OCI-LY1 (cell line): Measurements from ENCODE around the gene ZIC3.

Experiments used
- H2AFZ ChIP-seq: fragments of 200-600 bp; sonication (generic), shearing (Covaris generic); 2 replicates; pipeline ENCODE4 v1.6.0; 2014; ENCODE audit warnings: antibody characterized with exemption, mild to moderate bottlenecking, low read length
- H3F3A ChIP-seq: fragments of 200-600 bp; sonication (generic), shearing (Covaris generic); 2 replicates; pipeline ENCODE4 v1.6.0; 2014; ENCODE audit warnings: mild to moderate bottlenecking, antibody characterized with exemption, low read length, moderate library complexity; ENCODE audit not compliant: insufficient read depth
- H3K27ac ChIP-seq: fragments of 200-600 bp; sonication (generic); 2 replicates; pipeline ENCODE4 v1.5.1; 2014; ENCODE audit warnings: low read length, mixed run types, mild to moderate bottlenecking, low read depth; ENCODE audit not compliant: poor library complexity, severe bottlenecking
- H3K27me3 ChIP-seq: fragments of 200-600 bp; sonication (generic); 2 replicates; pipeline ENCODE4 v1.6.0; 2014; ENCODE audit warnings: antibody characterized with exemption, mild to moderate bottlenecking, low read length, moderate library complexity; ENCODE audit not compliant: insufficient read depth
- H3K36me3 ChIP-seq: fragments of 200-600 bp; sonication (generic); 2 replicates; pipeline ENCODE4 v1.6.1; 2014; ENCODE audit warnings: mild to moderate bottlenecking, antibody characterized with exemption, low read length, moderate library complexity, mixed read lengths; ENCODE audit not compliant: insufficient read depth
- H3K4me1 ChIP-seq: fragments of 200-600 bp; sonication (generic); 2 replicates; pipeline ENCODE4 v1.5.1; 2014; ENCODE audit warnings: mild to moderate bottlenecking, low read length, moderate library complexity; ENCODE audit not compliant: insufficient read depth, severe bottlenecking
- H3K4me2 ChIP-seq: fragments of 200-600 bp; sonication (generic), shearing (Covaris generic); 2 replicates; pipeline ENCODE4 v1.6.1; 2014; ENCODE audit warnings: low read length
- H3K4me3 ChIP-seq: fragments of 200-600 bp; sonication (generic); 2 replicates; pipeline ENCODE4 v1.5.1; 2014; ENCODE audit warnings: low read length, low read depth, mild to moderate bottlenecking, mixed read lengths; ENCODE audit not compliant: poor library complexity, severe bottlenecking
- H3K79me2 ChIP-seq: fragments of 200-600 bp; shearing (Covaris generic); 2 replicates; pipeline ENCODE4 v1.6.1; 2016; ENCODE audit warnings: mixed run types, low read length, mixed read lengths; ENCODE audit not compliant: insufficient read depth
- H3K9ac ChIP-seq: fragments of 200-600 bp; sonication (generic), shearing (Covaris generic); 2 replicates; pipeline ENCODE4 v1.6.1; 2014; ENCODE audit warnings: mild to moderate bottlenecking, low read length, mixed read lengths
- H3K9me2 ChIP-seq: fragments of 200-600 bp; sonication (generic), shearing (Covaris generic); 2 replicates; pipeline ENCODE4 v1.6.1; 2014; ENCODE audit warnings: low read depth, mild to moderate bottlenecking, low read length, mixed read lengths
- H3K9me3 ChIP-seq: fragments of 200-600 bp; shearing (Covaris generic); 2 replicates; pipeline ENCODE4 v1.6.1; 2014; ENCODE audit warnings: low read length, mixed read lengths
- H4K20me1 ChIP-seq: fragments of 200-600 bp; sonication (generic), shearing (Covaris generic); 2 replicates; pipeline ENCODE4 v1.6.0; 2016; ENCODE audit warnings: mild to moderate bottlenecking, low read length; ENCODE audit not compliant: insufficient read depth
- CTCF ChIP-seq: fragments of 200-600 bp; sonication (generic), shearing (Covaris generic); IDR thresholded peaks from 2 replicates; pipeline ENCODE4 v1.5.1; 2017; ENCODE audit warnings: mild to moderate bottlenecking, antibody characterized with exemption, low read length, moderate library complexity, mixed read lengths
- EZH2 ChIP-seq: fragments of 200-600 bp; sonication (generic), shearing (Covaris generic); IDR thresholded peaks from 2 replicates; pipeline ENCODE4 v1.8.0; 2017; ENCODE audit warnings: borderline replicate concordance, mixed run types, mild to moderate bottlenecking, antibody characterized with exemption, low read length, moderate library complexity, mixed read lengths

ZIC3 gene

GRCh38 chrX:137573324-137574101 is 7.6 kb downstream of the ZIC3 start:
- H3K27me3 ChIP-seq: no peaks in the 10 kb centered on the region
- H3F3A ChIP-seq: no peaks in the 10 kb centered on the region
- no peak overlapping the region for H3K27ac ChIP-seq
- H3K4me1 ChIP-seq: no peaks in the 10 kb centered on the region
- no peak overlapping the region for H3K4me3 ChIP-seq
- no peak overlapping the region for H2AFZ ChIP-seq
- H3K36me3 ChIP-seq: no peaks in the 10 kb centered on the region
- no peak for TF ChIP-seq CTCF
- TF ChIP-seq EZH2: no peak
- H4K20me1 ChIP-seq: no peaks in the 10 kb centered on the region
- no peaks in the 10 kb centered on the region for H3K9me2 ChIP-seq
- H3K79me2 ChIP-seq: no peaks in the 10 kb centered on the region
- no peaks in the 10 kb centered on the region for H3K9me3 ChIP-seq
- H3K4me2 ChIP-seq: no peak overlapping the region
- no peak overlapping the region for H3K9ac ChIP-seq

GRCh38 chrX:137574102-137574783 is 8.3 kb downstream of the ZIC3 start:
- no peak overlapping the region for H3K4me2 ChIP-seq
- H3K4me3 ChIP-seq: no peak overlapping the region
- H3K27ac ChIP-seq: no peak overlapping the region
- H3K4me1 ChIP-seq: no peaks in the 10 kb centered on the region
- no peaks in the 10 kb centered on the region for H3K9me3 ChIP-seq
- no peaks in the 10 kb centered on the region for H3K79me2 ChIP-seq
- no peak overlapping the region for H2AFZ ChIP-seq
- no peaks in the 10 kb centered on the region for H4K20me1 ChIP-seq
- no peak overlapping the region for H3K9ac ChIP-seq
- H3F3A ChIP-seq: no peaks in the 10 kb centered on the region
- H3K27me3 ChIP-seq: no peaks in the 10 kb centered on the region
- TF ChIP-seq EZH2 (no peak), CTCF (no peak)
- no peaks in the 10 kb centered on the region for H3K9me2 ChIP-seq
- no peaks in the 10 kb centered on the region for H3K36me3 ChIP-seq

GRCh38 chrX:137574784-137575293 is 8.9 kb downstream of the ZIC3 start:
- TF ChIP-seq EZH2: no peak
- no peak for TF ChIP-seq CTCF
- H3K4me3 ChIP-seq: no peak overlapping the region
- H3K27ac ChIP-seq: no peak overlapping the region
- H3K27me3 ChIP-seq: no peaks in the 10 kb centered on the region
- H2AFZ ChIP-seq: no peak overlapping the region
- no peaks in the 10 kb centered on the region for H4K20me1 ChIP-seq
- H3K4me2 ChIP-seq: no peak overlapping the region
- no peaks in the 10 kb centered on the region for H3K79me2 ChIP-seq
- H3F3A ChIP-seq: no peaks in the 10 kb centered on the region
- H3K9me2 ChIP-seq: no peaks in the 10 kb centered on the region
- H3K4me1 ChIP-seq: no peaks in the 10 kb centered on the region
- H3K9me3 ChIP-seq: no peaks in the 10 kb centered on the region
- no peak overlapping the region for H3K9ac ChIP-seq
- no peaks in the 10 kb centered on the region for H3K36me3 ChIP-seq
